Left ventricle myocardium inferior (tissue), 1 donor: Measurements from ENCODE around the gene NELFB. TPM values are rescaled to one million over a fixed set of nuclear protein-coding genes. Genes with fewer than 3 reads are reported as not detected.
A peak's percentile ranks its signal among the peaks of the same experiment; 100 is the strongest.

Source experiments
- DNase-seq: peaks from one replicate; pipeline ENCODE4 v3.0.0-alpha.2; 2020
- H3K27ac ChIP-seq: fragments of 200-600 bp; replicated peaks from 2 replicates; pipeline ENCODE4 v1.8.0; 2021
- H3K27me3 ChIP-seq: fragments of 200-600 bp; 2 replicates; pipeline ENCODE4 v1.8.0; 2021; ENCODE audit warnings: low read depth
- H3K36me3 ChIP-seq: fragments of 200-600 bp; 2 replicates; pipeline ENCODE4 v1.8.0; 2021
- H3K4me1 ChIP-seq: fragments of 200-600 bp; 2 replicates; pipeline ENCODE4 v1.8.0; 2021
- H3K4me3 ChIP-seq: fragments of 200-600 bp; 2 replicates; pipeline ENCODE4 v1.8.0; 2021; ENCODE audit warnings: mild to moderate bottlenecking, moderate library complexity
- H3K9me3 ChIP-seq: fragments of 200-600 bp; replicated peaks from 2 replicates; pipeline ENCODE4 v1.8.0; 2021
- intact Hi-C: fragments of 100-400 bp; cut with micrococcal nuclease; formaldehyde crosslinking; loops from one replicate; pipeline ENCODE4 v1.11.0; 2022
- total RNA-seq: library from RNA; stranded (reverse); fragmentation: NEBNext Ultra II Directional; extraction: Animal tissue kit (Norgen Biotek cat#: 25700); gene quantifications from one replicate; pipeline ENCODE4 v1.2.1, GENCODE V29; 2021
- TF ChIP-seq, protein P1 (sequence below): fragments of 200-600 bp; IDR thresholded peaks from 2 replicates; pipeline ENCODE4 v1.8.0; 2021; ENCODE audit warnings: antibody characterized with exemption, mild to moderate bottlenecking, borderline replicate concordance
- donor health status: DM: no; HTN: yes; CAD: no; lungs with severe emphysema.

NELFB gene
- total RNA-seq, 1 donor from 2014 or later: 35.2 TPM

DNA sequence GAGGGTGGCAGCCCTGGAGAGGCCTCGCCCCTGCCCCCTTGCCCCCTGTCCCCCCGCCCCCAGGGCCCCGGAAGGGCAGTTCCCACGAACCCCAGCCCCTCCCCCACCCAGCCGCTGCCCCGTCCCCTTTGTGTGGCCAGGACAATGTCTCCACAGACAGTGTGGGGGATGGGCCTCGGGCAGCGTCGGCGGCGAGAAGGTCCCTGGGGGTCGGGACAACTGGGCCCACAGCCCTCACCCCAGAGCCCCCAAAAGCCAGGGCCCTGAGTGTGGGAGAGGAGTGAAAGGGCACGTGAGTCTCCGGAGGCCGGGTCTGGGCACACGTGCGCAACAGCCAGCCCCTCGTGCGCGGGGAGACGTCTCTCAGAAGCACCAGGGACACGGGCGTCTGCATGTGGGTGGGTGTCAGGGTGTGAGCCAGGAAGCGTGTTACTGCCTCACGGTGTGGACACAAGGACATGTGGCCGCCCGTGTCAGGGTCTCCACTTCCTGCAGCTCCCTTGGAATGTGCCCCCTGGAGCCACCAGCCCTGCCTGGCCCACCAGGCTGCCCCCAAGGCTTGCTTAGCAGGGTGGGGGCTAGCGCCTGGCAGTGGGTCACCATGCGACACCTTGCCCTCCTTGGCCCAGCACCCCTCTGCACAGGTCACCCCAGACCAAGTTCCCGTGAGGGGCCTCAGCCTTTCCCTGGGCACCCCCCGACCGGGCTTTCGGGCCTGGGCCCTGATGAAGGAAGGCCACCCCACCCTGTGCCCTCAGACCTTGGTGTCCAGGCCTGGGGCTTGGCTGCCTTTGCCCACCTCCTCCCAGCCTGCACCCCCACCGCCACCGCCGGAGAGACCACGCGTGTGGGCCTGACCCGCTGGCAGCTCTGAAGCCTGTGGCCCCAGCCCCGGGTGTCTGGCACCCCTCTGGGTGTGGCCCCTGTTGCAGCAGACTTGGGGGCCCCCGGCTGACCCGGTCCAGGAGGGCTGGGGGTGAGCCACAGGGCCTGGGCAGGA, 59.7 kb downstream of the NELFB start:
- peak overlapping the region; percentile 86 for H3K27ac ChIP-seq
- peaks cover 54% of the 10 kb centered on the region for H3K4me1 ChIP-seq
- peak overlapping the region; percentile 63 for H3K4me3 ChIP-seq
- intact Hi-C loops: no loop called here
- peak; percentile 19 for DNase-seq
- H3K9me3 ChIP-seq: no peaks in the 10 kb centered on the region
- TF ChIP-seq, protein P1, sequence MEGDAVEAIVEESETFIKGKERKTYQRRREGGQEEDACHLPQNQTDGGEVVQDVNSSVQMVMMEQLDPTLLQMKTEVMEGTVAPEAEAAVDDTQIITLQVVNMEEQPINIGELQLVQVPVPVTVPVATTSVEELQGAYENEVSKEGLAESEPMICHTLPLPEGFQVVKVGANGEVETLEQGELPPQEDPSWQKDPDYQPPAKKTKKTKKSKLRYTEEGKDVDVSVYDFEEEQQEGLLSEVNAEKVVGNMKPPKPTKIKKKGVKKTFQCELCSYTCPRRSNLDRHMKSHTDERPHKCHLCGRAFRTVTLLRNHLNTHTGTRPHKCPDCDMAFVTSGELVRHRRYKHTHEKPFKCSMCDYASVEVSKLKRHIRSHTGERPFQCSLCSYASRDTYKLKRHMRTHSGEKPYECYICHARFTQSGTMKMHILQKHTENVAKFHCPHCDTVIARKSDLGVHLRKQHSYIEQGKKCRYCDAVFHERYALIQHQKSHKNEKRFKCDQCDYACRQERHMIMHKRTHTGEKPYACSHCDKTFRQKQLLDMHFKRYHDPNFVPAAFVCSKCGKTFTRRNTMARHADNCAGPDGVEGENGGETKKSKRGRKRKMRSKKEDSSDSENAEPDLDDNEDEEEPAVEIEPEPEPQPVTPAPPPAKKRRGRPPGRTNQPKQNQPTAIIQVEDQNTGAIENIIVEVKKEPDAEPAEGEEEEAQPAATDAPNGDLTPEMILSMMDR: no peak
- no peaks in the 10 kb centered on the region for H3K36me3 ChIP-seq
- peaks cover 34% of the 10 kb centered on the region for H3K27me3 ChIP-seq

DNA sequence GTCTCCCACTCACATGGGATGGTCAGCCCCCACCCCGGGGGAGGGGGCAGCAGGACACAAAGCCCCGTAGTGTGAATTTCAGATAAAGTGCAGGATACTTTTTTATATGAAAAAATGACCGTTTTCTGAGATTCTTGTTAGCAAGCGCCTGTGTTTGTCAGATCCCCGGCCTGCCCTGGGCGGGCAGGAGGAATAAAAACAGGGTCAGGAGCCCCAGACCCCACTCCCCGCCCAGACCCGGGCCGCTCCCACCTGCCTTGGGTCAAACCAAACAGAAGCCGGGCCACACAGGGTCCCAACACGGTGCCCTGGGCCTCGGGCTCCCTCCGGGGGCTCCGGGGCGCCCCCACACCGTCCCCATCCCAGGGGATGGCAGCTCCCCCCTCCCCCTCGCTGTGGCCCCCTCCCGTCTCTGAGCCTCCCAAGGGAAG, 60.5 kb downstream of the NELFB start:
- H3K27ac ChIP-seq: peak overlapping the region; percentile 86
- H3K4me3 ChIP-seq: peak overlapping the region; percentile 63
- H3K27me3 ChIP-seq: peaks cover 34% of the 10 kb centered on the region
- TF ChIP-seq, protein P1: no peak
- H3K4me1 ChIP-seq: peaks cover 61% of the 10 kb centered on the region
- no peak for DNase-seq
- no peaks in the 10 kb centered on the region for H3K9me3 ChIP-seq
- H3K36me3 ChIP-seq: no peaks in the 10 kb centered on the region
- intact Hi-C loops: no loop called here

DNA sequence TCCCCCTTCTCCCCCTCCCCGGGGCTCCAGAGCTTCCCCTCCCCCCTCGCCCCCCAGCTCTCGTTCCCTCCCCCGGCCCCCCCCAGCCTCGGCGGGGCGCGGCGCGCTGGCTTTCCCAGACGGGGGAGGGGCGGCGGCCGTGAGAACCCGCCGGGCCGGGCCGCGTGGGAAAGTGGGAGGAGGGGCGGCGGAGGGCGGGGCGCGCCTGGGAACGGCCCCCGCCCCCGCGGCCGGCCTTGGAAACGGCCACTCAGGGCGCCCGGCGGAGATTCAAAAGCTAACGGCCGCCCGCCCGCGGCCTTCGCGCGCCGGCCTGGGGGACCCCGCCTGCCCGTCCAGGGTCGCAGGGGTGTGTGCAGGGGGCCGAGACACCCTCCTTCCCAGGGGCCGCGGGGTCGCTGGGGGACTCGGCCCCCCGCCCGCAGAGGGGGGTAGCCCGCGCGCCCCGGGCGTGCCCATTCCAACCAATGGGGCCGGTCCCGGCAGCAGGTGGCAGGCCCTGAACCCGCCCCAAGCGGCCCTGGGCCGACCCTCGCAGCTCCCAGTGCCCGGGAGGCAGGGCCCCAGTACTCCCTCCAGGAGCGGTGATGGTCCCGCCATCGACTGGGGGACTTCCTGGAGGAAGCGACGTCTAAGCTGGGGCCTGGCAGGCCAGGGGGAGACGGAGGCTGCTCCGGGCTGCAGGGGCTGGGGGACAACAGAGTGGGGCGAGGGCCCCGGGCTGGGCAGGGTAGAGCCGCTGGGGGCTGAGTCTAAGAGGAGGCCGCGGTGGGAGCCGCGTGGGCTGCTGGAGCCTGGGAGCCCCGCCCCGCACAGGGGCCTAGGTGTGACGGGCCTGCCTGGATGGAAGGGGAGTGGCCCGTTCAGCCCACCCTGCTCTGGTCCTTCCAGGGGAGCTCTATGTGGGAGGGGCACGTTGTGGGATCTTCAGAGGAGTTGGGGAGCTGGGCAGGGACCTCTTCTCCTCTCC, 61.2 kb downstream of the NELFB start:
- peaks cover 68% of the 10 kb centered on the region for H3K4me1 ChIP-seq
- peak overlapping the region; percentile 86 for H3K27ac ChIP-seq
- no peaks in the 10 kb centered on the region for H3K36me3 ChIP-seq
- peak; percentile 68 for DNase-seq
- H3K4me3 ChIP-seq: peak overlapping the region; percentile 63
- intact Hi-C loops: no loop called here
- TF ChIP-seq, protein P1: no peak
- H3K9me3 ChIP-seq: no peaks in the 10 kb centered on the region
- peaks cover 34% of the 10 kb centered on the region for H3K27me3 ChIP-seq

DNA sequence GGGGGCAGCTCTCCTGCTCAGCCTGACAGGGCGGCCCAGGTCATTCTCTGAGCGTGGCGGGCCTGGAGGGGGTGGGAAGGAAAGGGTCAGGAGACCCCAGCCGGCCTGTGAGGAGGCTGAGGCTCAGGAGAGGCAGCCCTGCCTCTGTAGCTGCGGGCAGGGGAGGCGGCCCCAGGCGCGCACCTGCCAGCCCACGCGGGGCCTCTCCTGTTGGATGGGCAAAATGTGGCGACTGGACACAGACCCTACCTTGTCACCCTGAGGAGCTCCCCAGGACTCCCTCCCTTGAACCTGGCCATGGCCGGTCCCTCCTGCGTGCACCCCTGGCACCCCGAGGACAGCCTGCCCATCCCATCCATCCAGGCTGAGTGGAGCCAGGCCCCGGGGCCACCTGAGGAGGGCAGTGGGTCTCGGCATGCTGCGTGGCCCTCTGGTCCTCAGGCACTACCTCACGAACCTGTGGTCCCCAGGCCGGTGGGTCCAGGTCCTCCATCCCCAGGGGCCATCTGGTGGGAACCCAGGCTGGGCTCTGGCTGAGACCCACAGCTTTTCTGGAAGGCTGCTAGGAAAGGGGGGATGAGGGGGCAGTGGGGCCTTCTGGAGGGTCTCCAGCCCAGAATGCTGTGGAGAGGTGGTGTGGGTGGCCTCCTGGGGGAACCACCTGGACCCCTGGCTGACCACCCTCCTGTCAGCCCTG, 62.0 kb downstream of the NELFB start:
- H3K4me1 ChIP-seq: peaks cover 76% of the 10 kb centered on the region
- H3K27ac ChIP-seq: peak overlapping the region; percentile 86
- peak overlapping the region; percentile 63 for H3K4me3 ChIP-seq
- no peaks in the 10 kb centered on the region for H3K36me3 ChIP-seq
- TF ChIP-seq, protein P1: no peak
- intact Hi-C loops: no loop called here
- H3K9me3 ChIP-seq: no peaks in the 10 kb centered on the region
- peak; percentile 14 for DNase-seq
- H3K27me3 ChIP-seq: peaks cover 34% of the 10 kb centered on the region
